ENCODE results near the gene OR13A1. TPM values are rescaled to one million over a fixed set of nuclear protein-coding genes. Genes with fewer than 3 reads are reported as not detected.

Gene OR13A1
- total RNA-seq, 1 donor from 2014 or later, result not detected

Other genes with a start within 250 kb of the OR13A1 start
- gene ALOX5, start 58.6 kb upstream of the OR13A1 start, total RNA-seq, result not detected in 2 replicates